Lower leg skin (tissue), 4 donors: ENCODE data around the gene METRNL. TPM values are rescaled to one million over a fixed set of nuclear protein-coding genes. Genes with fewer than 3 reads are reported as not detected.

Source experiments
- DNase-seq, 2 donors: peaks; one replicate each; pipeline ENCODE4 v3.0.0-alpha.2; 2019; ENCODE audit warnings: low spot score in 2 of 2
- H3K4me3 ChIP-seq: fragments of 200-600 bp; sonication (generic); 2 replicates; pipeline ENCODE4 v1.5.1; 2017; ENCODE audit warnings: mild to moderate bottlenecking, low read depth; ENCODE audit not compliant: poor library complexity, severe bottlenecking
- POLR2A ChIP-seq, 2 donors: fragments of 450-650 bp; IDR thresholded peaks; one replicate each; pipeline ENCODE4 v1.6.1; 2016 to 2017; ENCODE audit warnings: antibody characterized with exemption in 2 of 2, mild to moderate bottlenecking in 1 of 2, moderate library complexity in 1 of 2
- WGBS, 2 donors: methylation state at CpG; one replicate each; pipeline ENCODE4 v1.1.5; 2018; 5-methylcytosine and 5-hydroxymethylcytosine counted together
- intact Hi-C: fragments of 100-400 bp; cut with DNase I; formaldehyde crosslinking; loops from one replicate; pipeline ENCODE4 v1.15.0; 2023; ENCODE audit warnings: low total_unique reads
- total RNA-seq, 4 donors: library from RNA; depleted of rRNA; stranded (reverse); fragments of >200 nt; gene quantifications; one replicate each; pipeline ENCODE4 v1.1.0, GENCODE V29; 2016
- TF ChIP-seq, protein P1 (sequence below), 3 donors: fragments of 450-650 bp; IDR thresholded peaks; one replicate each; pipeline ENCODE4 v1.5.1; 2016; ENCODE audit warnings: antibody characterized with exemption in 3 of 3, mild to moderate bottlenecking in 3 of 3, moderate library complexity in 2 of 3

The METRNL gene
- total RNA-seq, 4 donors from 2014 or later = 208 to 343 (median 296) TPM

DNA sequence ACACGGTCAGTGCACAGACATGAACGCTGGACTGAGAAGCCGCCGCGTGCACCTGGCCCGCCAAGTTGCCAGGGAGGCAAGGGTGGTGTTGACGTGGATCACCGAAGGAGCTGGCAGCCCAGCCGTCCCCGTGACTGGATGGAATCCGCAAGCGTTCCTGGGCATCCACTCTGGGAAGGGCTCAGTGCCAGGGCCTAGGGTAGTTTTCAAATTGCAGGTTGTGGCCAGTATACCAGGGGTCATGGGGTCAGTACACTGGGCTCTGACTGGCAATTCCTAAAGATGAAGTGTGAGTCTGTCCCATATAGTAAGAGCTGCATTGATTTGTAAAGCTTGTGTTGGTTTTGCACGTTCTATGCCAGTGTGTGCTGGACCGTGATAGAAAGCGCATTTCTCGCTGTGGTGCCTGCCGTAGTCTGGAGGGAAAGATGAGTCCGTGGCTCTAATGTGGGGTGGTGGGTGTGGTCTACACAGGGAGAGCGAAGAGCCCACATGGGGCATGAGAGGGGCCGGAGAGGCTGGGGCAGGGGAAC, 21.1 kb upstream of the METRNL start:
- 89 to 93% methylated on average over 20 of the region's 20 CpGs for WGBS, 2 donors
- no peak for DNase-seq
- no peak for TF ChIP-seq POLR2A (IDR thresholded peaks at IDR 0.05)
- TF ChIP-seq, protein P1, sequence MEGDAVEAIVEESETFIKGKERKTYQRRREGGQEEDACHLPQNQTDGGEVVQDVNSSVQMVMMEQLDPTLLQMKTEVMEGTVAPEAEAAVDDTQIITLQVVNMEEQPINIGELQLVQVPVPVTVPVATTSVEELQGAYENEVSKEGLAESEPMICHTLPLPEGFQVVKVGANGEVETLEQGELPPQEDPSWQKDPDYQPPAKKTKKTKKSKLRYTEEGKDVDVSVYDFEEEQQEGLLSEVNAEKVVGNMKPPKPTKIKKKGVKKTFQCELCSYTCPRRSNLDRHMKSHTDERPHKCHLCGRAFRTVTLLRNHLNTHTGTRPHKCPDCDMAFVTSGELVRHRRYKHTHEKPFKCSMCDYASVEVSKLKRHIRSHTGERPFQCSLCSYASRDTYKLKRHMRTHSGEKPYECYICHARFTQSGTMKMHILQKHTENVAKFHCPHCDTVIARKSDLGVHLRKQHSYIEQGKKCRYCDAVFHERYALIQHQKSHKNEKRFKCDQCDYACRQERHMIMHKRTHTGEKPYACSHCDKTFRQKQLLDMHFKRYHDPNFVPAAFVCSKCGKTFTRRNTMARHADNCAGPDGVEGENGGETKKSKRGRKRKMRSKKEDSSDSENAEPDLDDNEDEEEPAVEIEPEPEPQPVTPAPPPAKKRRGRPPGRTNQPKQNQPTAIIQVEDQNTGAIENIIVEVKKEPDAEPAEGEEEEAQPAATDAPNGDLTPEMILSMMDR (IDR thresholded peaks at IDR 0.05) = no peak
- intact Hi-C loops = no loop called here
- no peak overlapping the region for H3K4me3 ChIP-seq

GRCh38 chr17:83061586-83061985, 17.8 kb upstream of the METRNL start:
- intact Hi-C loops = no loop called here
- TF ChIP-seq, protein P1 (IDR thresholded peaks at IDR 0.05) = no peak
- no peak for TF ChIP-seq POLR2A (IDR thresholded peaks at IDR 0.05)
- H3K4me3 ChIP-seq = no peak overlapping the region
- 88 to 92% methylated on average over 8 of the region's 8 CpGs for WGBS, 2 donors
- DNase-seq = no peak

DNA sequence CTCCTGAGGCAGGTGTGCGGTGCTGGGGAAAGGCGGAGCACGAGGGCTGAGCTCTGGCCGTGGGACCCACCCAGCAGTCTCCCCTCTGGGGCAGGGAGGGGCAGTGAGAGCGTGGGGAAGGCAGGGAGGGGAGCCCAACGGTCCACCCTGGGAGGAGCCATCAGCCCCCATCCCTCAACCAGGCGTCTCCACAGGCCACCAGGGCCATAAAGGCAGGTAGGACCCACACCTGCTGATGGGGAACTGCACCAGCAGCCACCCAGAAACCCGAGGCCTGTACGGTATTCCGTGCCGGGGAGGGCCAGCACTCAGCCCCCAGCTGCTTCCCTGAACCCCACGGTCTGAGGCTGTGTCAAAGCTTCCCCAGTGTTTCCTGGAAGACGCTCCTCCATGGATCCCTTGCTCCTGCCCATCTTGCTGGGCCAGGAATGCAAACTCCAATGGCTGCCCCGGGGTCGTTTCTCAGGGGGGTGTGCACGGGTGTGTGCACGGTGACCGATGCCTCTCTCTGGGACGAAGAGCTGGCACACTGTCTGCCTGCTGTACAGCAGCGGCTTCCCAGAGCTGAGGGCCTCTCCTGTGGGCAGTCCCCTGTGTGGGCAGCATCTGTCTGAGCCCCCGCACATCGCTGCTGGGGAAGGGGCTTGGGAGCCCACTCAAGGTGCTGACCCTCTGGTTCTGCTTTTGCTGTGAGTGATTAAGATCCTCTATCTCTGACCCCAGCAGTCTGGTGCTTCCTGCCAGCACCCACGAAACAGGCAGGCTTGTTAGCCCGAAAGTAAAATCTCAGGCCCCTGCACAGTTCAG, 17.2 kb upstream of the METRNL start:
- peak in 1 of 2 donors; percentile 83 for DNase-seq
- intact Hi-C loops = no loop called here
- 70 to 71% methylated on average over 15 to 18 of the region's 24 CpGs for WGBS, 2 donors
- no peak overlapping the region for H3K4me3 ChIP-seq
- TF ChIP-seq, protein P1 (IDR thresholded peaks at IDR 0.05) = no peak
- no peak for TF ChIP-seq POLR2A (IDR thresholded peaks at IDR 0.05)

DNA sequence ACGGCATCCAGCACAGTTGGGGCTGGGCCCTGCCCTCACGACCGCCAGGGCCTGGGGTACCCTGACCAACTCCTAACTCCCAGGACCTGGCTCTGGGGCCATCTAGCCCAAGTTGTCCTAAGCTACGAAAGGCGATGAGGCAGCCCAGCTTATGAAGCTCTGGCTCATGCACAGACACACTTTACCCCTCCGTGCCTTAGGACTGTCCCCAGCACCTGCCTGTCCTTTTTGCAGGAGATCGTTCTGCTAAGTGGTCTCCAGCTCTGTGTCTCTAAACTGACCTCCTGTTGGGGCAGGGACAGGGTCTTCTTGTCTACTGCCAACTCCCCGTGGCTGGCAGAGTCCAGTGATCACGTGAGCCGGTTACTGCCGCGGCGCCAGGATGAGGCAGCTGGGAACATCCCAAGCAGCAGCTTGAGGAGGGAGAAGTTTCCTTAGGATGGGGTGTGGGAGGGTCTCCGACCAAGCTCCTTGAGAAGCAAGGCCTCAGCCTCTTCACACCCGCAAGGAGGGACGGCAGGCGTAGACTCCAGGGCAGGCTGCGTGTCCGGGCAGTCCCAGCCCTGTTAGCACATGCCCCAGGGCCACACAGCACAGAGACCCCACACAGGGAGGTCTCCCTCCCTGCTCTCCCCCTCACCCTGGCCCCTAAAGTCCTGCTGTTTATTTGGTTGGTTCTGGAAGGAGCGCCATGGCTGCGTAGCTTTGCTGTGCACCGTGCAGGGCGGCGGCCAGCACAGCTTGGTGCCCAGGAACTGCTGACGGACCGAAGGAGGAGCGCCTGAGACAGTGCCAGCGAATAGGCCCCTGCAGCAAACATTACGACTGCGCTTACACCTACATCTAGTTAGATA, 16.4 kb upstream of the METRNL start:
- 63 to 69% methylated on average over 28 to 30 of the region's 30 CpGs for WGBS, 2 donors
- peak; percentile 17 to 84 for DNase-seq
- H3K4me3 ChIP-seq = no peak overlapping the region
- TF ChIP-seq, protein P1 (IDR thresholded peaks at IDR 0.05) = no peak
- TF ChIP-seq POLR2A (IDR thresholded peaks at IDR 0.05) = no peak
- intact Hi-C loops = no loop called here

GRCh38 chr17:83064021-83064731, 15.2 kb upstream of the METRNL start:
- no peak for TF ChIP-seq POLR2A (IDR thresholded peaks at IDR 0.05)
- TF ChIP-seq, protein P1 (IDR thresholded peaks at IDR 0.05) = no peak
- WGBS, 2 donors = 88 to 90% methylated on average over 13 to 18 of the region's 18 CpGs
- H3K4me3 ChIP-seq = no peak overlapping the region
- peak in 1 of 2 donors; percentile 84 for DNase-seq
- intact Hi-C loops = no loop called here
